DND-41 (cell line): ENCODE results near the gene DOCK7.

ENCODE experiments used
- ATAC-seq: fragments of 200-7000 bp; cut with Tn5 transposase; 3 replicates; pipeline ENCODE4 v1.9.1; 2021; ENCODE audit warnings: low read depth; ENCODE audit not compliant: insufficient read depth
- DNase-seq: peaks from one replicate; pipeline ENCODE4 v3.0.0-alpha.2; 2020
- H2AFZ ChIP-seq: 2 replicates; pipeline ENCODE4 v1.6.0; 2012; ENCODE audit warnings: low read depth, low read length
- H3K27ac ChIP-seq: 2 replicates; pipeline ENCODE4 v1.5.1; 2012; ENCODE audit warnings: low read length, inconsistent platforms
- H3K27me3 ChIP-seq: fragments of 200-600 bp; sonication (generic); 2 replicates; pipeline ENCODE4 v1.6.0; 2012; ENCODE audit warnings: low read length, mild to moderate bottlenecking, inconsistent platforms; ENCODE audit not compliant: insufficient read depth, poor library complexity
- H3K36me3 ChIP-seq: 2 replicates; pipeline ENCODE4 v1.5.1; 2012; ENCODE audit warnings: low read length, inconsistent platforms; ENCODE audit not compliant: insufficient read depth
- H3K4me1 ChIP-seq: 2 replicates; pipeline ENCODE4 v1.5.1; 2012; ENCODE audit warnings: mild to moderate bottlenecking, low read length; ENCODE audit not compliant: insufficient read depth
- H3K4me2 ChIP-seq: 2 replicates; pipeline ENCODE4 v1.6.0; 2012; ENCODE audit warnings: mild to moderate bottlenecking, moderate library complexity, low read length, inconsistent platforms; ENCODE audit not compliant: insufficient read depth
- H3K4me3 ChIP-seq, 2 experiments: fragments of 200-600 bp in 1 of 2; shearing (Covaris generic) in 1 of 2; 2 replicates each; pipeline ENCODE4 v1.5.1; 2012 to 2016; ENCODE audit warnings: inconsistent platforms in 2 of 2, low read length in 2 of 2, mild to moderate bottlenecking in 2 of 2, low read depth in 1 of 2, moderate library complexity in 1 of 2
- H3K79me2 ChIP-seq: 2 replicates; pipeline ENCODE4 v1.6.0; 2012; ENCODE audit warnings: low read length, inconsistent platforms; ENCODE audit not compliant: insufficient read depth
- H3K9ac ChIP-seq: 2 replicates; pipeline ENCODE4 v1.6.0; 2012; ENCODE audit warnings: low read depth, mild to moderate bottlenecking, inconsistent platforms, low read length, moderate library complexity
- H3K9me3 ChIP-seq: 2 replicates; pipeline ENCODE4 v1.5.1; 2012; ENCODE audit warnings: low read length, moderate library complexity, mild to moderate bottlenecking, inconsistent platforms; ENCODE audit not compliant: insufficient read depth, severe bottlenecking
- H4K20me1 ChIP-seq: 2 replicates; pipeline ENCODE4 v1.6.0; 2012; ENCODE audit warnings: low read length; ENCODE audit not compliant: insufficient read depth
- CTCF ChIP-seq: IDR thresholded peaks from 2 replicates; pipeline ENCODE4 v1.5.1; 2012; ENCODE audit warnings: borderline replicate concordance, low read length, moderate library complexity, mild to moderate bottlenecking; ENCODE audit not compliant: poor library complexity, severe bottlenecking; ENCODE audit errors: extremely low read depth
- EZH2 ChIP-seq: IDR thresholded peaks from 3 replicates; pipeline ENCODE4 v1.6.1; 2012; ENCODE audit warnings: borderline replicate concordance, low read depth, mild to moderate bottlenecking, moderate library complexity, low read length, inconsistent platforms; ENCODE audit not compliant: severe bottlenecking

DOCK7 gene

GRCh38 chr1:62637392-62638105 is 50.6 kb downstream of the DOCK7 start:
- H3K4me1 ChIP-seq: no peaks in the 10 kb centered on the region
- H3K9ac ChIP-seq: no peak overlapping the region
- H4K20me1 ChIP-seq: no peaks in the 10 kb centered on the region
- TF ChIP-seq EZH2 (no peak), CTCF (no peak)
- H3K4me2 ChIP-seq: no peak overlapping the region
- no peaks in the 10 kb centered on the region for H3K9me3 ChIP-seq
- H2AFZ ChIP-seq: no peak overlapping the region
- no peaks in the 10 kb centered on the region for H3K79me2 ChIP-seq
- H3K27me3 ChIP-seq: no peaks in the 10 kb centered on the region
- H3K27ac ChIP-seq: no peak overlapping the region
- ATAC-seq: no peak
- peaks cover 19% of the 10 kb centered on the region for H3K36me3 ChIP-seq
- no peak for DNase-seq
- H3K4me3 ChIP-seq: no peak overlapping the region

DNA sequence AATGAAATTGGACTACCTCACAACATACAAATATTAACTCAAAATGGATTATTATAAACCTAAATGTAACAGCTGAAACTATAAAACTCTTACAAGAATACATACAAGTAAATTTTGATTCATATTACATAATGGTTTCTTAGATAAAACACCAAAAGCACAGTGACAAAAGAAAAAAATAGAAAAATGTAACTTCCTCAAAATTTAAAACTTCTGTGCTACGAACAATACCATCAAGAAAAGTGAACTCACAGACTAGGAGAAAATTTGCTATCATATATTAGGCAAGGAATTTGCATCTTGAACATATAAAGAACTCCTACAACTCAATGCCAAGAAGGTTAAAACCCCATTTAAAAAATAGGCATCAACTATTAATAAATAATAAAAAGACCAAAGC is 59.7 kb downstream of the DOCK7 start:
- TF ChIP-seq CTCF (no peak), EZH2 (no peak)
- peaks cover 46% of the 10 kb centered on the region for H3K36me3 ChIP-seq
- H3K27me3 ChIP-seq: no peaks in the 10 kb centered on the region
- H3K4me3 ChIP-seq: no peak overlapping the region
- DNase-seq (no peak), ATAC-seq (no peak)
- no peaks in the 10 kb centered on the region for H3K79me2 ChIP-seq
- H3K27ac ChIP-seq: no peak overlapping the region
- no peak overlapping the region for H2AFZ ChIP-seq
- H3K9me3 ChIP-seq: no peaks in the 10 kb centered on the region
- no peaks in the 10 kb centered on the region for H3K4me1 ChIP-seq
- no peak overlapping the region for H3K9ac ChIP-seq
- no peaks in the 10 kb centered on the region for H4K20me1 ChIP-seq
- H3K4me2 ChIP-seq: no peak overlapping the region

DNA sequence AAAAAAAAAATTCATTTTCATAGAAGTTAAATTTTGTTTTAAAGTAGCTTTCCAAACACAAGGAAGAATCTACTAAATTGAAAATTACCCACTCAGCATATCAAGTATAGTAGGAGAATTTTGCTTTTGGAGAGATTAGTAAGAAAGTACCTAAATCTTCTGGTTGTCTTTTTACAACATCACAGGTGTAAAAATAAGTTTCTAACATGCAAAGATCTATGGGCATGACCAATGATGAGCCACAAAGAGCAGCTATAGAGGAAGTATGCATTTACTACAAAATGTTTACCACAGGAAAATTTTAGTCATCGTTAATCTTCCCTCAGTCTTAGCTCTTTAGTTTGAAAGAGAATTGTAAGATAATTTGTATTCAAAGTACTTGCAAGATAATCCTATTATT is 62.8 kb downstream of the DOCK7 start:
- DNase-seq: no peak

More for the DNA sequence above, 62.8 kb downstream of the DOCK7 start:
- H3K27me3 ChIP-seq: no peaks in the 10 kb centered on the region
- H3K9me3 ChIP-seq: no peaks in the 10 kb centered on the region
- ATAC-seq: no peak
- no peak overlapping the region for H2AFZ ChIP-seq
- H3K4me2 ChIP-seq: no peak overlapping the region
- no peaks in the 10 kb centered on the region for H4K20me1 ChIP-seq
- H3K79me2 ChIP-seq: no peaks in the 10 kb centered on the region
- H3K4me1 ChIP-seq: no peaks in the 10 kb centered on the region
- TF ChIP-seq EZH2 (no peak), CTCF (no peak)
- H3K4me3 ChIP-seq: no peak overlapping the region
- peaks cover 19% of the 10 kb centered on the region for H3K36me3 ChIP-seq
- no peak overlapping the region for H3K27ac ChIP-seq
- no peak overlapping the region for H3K9ac ChIP-seq
